Omental fat pad (tissue), 4 donors: Measurements from ENCODE around the gene SMC1B. TPM values are rescaled to one million over a fixed set of nuclear protein-coding genes. Genes with fewer than 3 reads are reported as not detected.

Experiments
- ATAC-seq: fragments of 150-250 bp; one replicate; pipeline ENCODE4 v1.9.1; 2016; ENCODE audit warnings: mild to moderate bottlenecking, moderate library complexity; ENCODE audit not compliant: low FRiP score
- DNase-seq: peaks from one replicate; pipeline ENCODE4 v3.0.0-alpha.2; 2019; ENCODE audit warnings: low spot score
- CTCF ChIP-seq, 3 donors: fragments of 450-650 bp; IDR thresholded peaks; one replicate each; pipeline ENCODE4 v1.5.1; 2016 to 2017; ENCODE audit warnings: antibody characterized with exemption in 3 of 3, mild to moderate bottlenecking in 3 of 3, moderate library complexity in 2 of 3
- total RNA-seq, 4 donors: library from RNA; depleted of rRNA; stranded (reverse); fragments of >200 nt; gene quantifications; one replicate each; pipeline ENCODE4 v1.1.0, GENCODE V29; 2016

SMC1B gene
- total RNA-seq = not detected

GRCh38 chr22:45413368-45414211, at the start of gene SMC1B, which contains the start of gene RIBC2:
SMC1B (minus strand) TSS chr22:45413599; CDS start chr22:45413567, 32 bp downstream.
RIBC2 (plus strand) TSS chr22:45413693; CDS start chr22:45413887, 194 bp downstream.
- ATAC-seq (peak; percentile 76), DNase-seq (peak; percentile 39)
- no peak for TF ChIP-seq CTCF (IDR thresholded peaks at IDR 0.05)

- no peak for DNase-seq
- no peak for ATAC-seq
- TF ChIP-seq CTCF (IDR thresholded peaks at IDR 0.05) = no peak
Observed at GRCh38 chr22:45462034-45462655, 48.7 kb upstream of the SMC1B start.

- ATAC-seq (no peak), DNase-seq (no peak)
Observed at GRCh38 chr22:45460288-45461109, 47.1 kb upstream of the SMC1B start.

GRCh38 chr22:45459235-45459634, 45.8 kb upstream of the SMC1B start:
- no peak for TF ChIP-seq CTCF (IDR thresholded peaks at IDR 0.05)
- ATAC-seq (no peak), DNase-seq (no peak)

More at GRCh38 chr22:45460288-45461109, 47.1 kb upstream of the SMC1B start:
- no peak for TF ChIP-seq CTCF (IDR thresholded peaks at IDR 0.05)

- DNase-seq = no peak
- no peak for ATAC-seq
Observed at GRCh38 chr22:45458532-45458931, 45.1 kb upstream of the SMC1B start.

GRCh38 chr22:45456811-45457210, 43.4 kb upstream of the SMC1B start:
- ATAC-seq = no peak

More at GRCh38 chr22:45458532-45458931, 45.1 kb upstream of the SMC1B start:
- TF ChIP-seq CTCF (IDR thresholded peaks at IDR 0.05) = no peak

More at GRCh38 chr22:45456811-45457210, 43.4 kb upstream of the SMC1B start:
- DNase-seq = no peak
- no peak for TF ChIP-seq CTCF (IDR thresholded peaks at IDR 0.05)
